CD8-positive, alpha-beta memory T cell (primary cell): ENCODE data around the gene ICA1. TPM values are rescaled to one million over a fixed set of nuclear protein-coding genes. Genes with fewer than 3 reads are reported as not detected.

ENCODE experiments used
- CTCF ChIA-PET: fragments of 350-600 bp; sonication (Branson Sonifier 250); formaldehyde crosslinking; loops from one replicate; lab custom pipeline; 2021; ENCODE audit warnings: antibody characterized with exemption; lab: Charles Lee
- POLR2A ChIA-PET: fragments of 350-600 bp; sonication (Branson Sonifier 250); formaldehyde crosslinking; loops from one replicate; lab custom pipeline; 2021; ENCODE audit warnings: antibody characterized with exemption; lab: Charles Lee
- DNase-seq, 5 donors: peaks; one replicate each; pipeline versions ENCODE4 v3.0.0 to v3.0.0-alpha.2; 2020 to 2022; ENCODE audit warnings: mixed read lengths in 1 of 5
- H3K27ac ChIP-seq: one replicate; pipeline ENCODE4 v1.7.0; 2013; ENCODE audit warnings: low read depth, mild to moderate bottlenecking, low read length, moderate library complexity
- H3K27me3 ChIP-seq: 2 replicates; pipeline ENCODE4 v1.7.0; 2013; ENCODE audit warnings: low read length, mild to moderate bottlenecking; ENCODE audit not compliant: insufficient read depth, poor library complexity, severe bottlenecking
- H3K36me3 ChIP-seq: 2 replicates; pipeline ENCODE4 v1.7.0; 2013; ENCODE audit warnings: mild to moderate bottlenecking, low read length, moderate library complexity; ENCODE audit not compliant: insufficient read depth
- H3K4me1 ChIP-seq: 2 replicates; pipeline ENCODE4 v1.7.0; 2013; ENCODE audit warnings: mild to moderate bottlenecking, low read length, moderate library complexity; ENCODE audit not compliant: insufficient read depth
- H3K4me3 ChIP-seq: 2 replicates; pipeline ENCODE4 v1.7.0; 2013; ENCODE audit warnings: mild to moderate bottlenecking, low read length
- H3K9me3 ChIP-seq: 2 replicates; pipeline ENCODE4 v1.7.0; 2013; ENCODE audit warnings: mild to moderate bottlenecking, low read length
- H3K27ac Mint-ChIP-seq, 8 donors: one replicate each; pipeline ENCODE4 v1.8.0; 2020 to 2021; ENCODE audit warnings: mixed read lengths in 8 of 8, mild to moderate bottlenecking in 6 of 8, inconsistent platforms in 3 of 8, moderate library complexity in 3 of 8
- H3K27me3 Mint-ChIP-seq, 2 donors: one replicate each; pipeline ENCODE4 v1.8.0; 2020 to 2021; ENCODE audit warnings: mixed read lengths in 2 of 2, mild to moderate bottlenecking in 1 of 2, moderate library complexity in 1 of 2
- H3K36me3 Mint-ChIP-seq, 3 donors: one replicate each; pipeline ENCODE4 v1.8.0; 2020 to 2021; ENCODE audit warnings: mixed read lengths in 3 of 3, inconsistent platforms in 1 of 3, mild to moderate bottlenecking in 1 of 3
- H3K4me1 Mint-ChIP-seq, 3 donors: one replicate each; pipeline ENCODE4 v1.8.0; 2020 to 2021; ENCODE audit warnings: mixed read lengths in 3 of 3, inconsistent platforms in 1 of 3, mild to moderate bottlenecking in 1 of 3
- H3K4me3 Mint-ChIP-seq, 7 donors: one replicate each; pipeline ENCODE4 v1.8.0; 2020 to 2021; ENCODE audit warnings: mixed read lengths in 7 of 7, mild to moderate bottlenecking in 6 of 7, moderate library complexity in 4 of 7, inconsistent platforms in 2 of 7
- H3K9me3 Mint-ChIP-seq, 5 donors: one replicate each; pipeline ENCODE4 v1.8.0; 2020 to 2022; ENCODE audit warnings: mixed read lengths in 5 of 5, mild to moderate bottlenecking in 3 of 5, moderate library complexity in 2 of 5, inconsistent platforms in 1 of 5
- polyA plus RNA-seq: library from polyadenylated mRNA; unstranded; fragments of 300-500 nt; fragmentation: Illumina TruSeq; gene quantifications from one replicate; pipeline ENCODE4 v1.2.3, GENCODE V29; 2021
- total RNA-seq, 2 experiments: library from RNA; stranded (reverse); gene quantifications; one replicate each; pipeline ENCODE4 v1.2.3, GENCODE V29; 2021

ICA1 gene
- total and polyA plus RNA-seq, 3 experiments from 2014 or later, result 0.33 to 3.3 (median 0.46) TPM

DNA sequence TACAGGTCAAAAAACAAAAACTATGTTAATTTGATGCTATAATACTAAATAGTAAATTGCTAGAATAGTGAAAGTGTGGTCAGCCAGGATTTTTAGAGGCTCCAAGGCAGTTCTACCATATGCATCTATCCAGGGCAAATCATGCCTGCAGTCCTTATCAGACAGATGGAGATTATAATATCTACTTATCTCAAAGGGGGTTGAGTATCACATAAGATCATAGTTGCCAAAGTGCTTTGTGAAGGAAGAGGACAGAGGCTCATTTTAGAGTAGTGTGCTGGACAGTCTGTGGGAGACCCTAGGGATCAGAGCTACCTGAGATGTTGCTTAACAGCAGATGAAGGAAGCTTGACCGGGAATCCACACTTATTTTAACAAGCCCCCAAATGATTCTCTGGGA lies 3.2 kb downstream of the ICA1 start:
- Mint-ChIP-seq H3K9me3 (peaks cover 0 to 2% (median 0%) of the 10 kb centered on the region in 5 donors), H3K4me3 (no peak overlapping the region), H3K36me3 (no peaks in the 10 kb centered on the region), H3K27me3 (peaks cover 21 to 38% of the 10 kb centered on the region in 2 donors), H3K27ac (no peak overlapping the region), H3K4me1 (peaks cover 6 to 13% (median 8%) of the 10 kb centered on the region in 3 donors)
- DNase-seq, result no peak
- H3K4me1 ChIP-seq, result no peaks in the 10 kb centered on the region
- no peak overlapping the region for H3K4me3 ChIP-seq
- ChIA-PET CTCF (no interaction called here), POLR2A (no interaction called here)
- H3K9me3 ChIP-seq, result no peaks in the 10 kb centered on the region
- H3K36me3 ChIP-seq, result no peaks in the 10 kb centered on the region
- no peak overlapping the region for H3K27ac ChIP-seq
- H3K27me3 ChIP-seq, result no peaks in the 10 kb centered on the region

GRCh38 chr7:8258166-8258565 lies 3.8 kb downstream of the ICA1 start:
- CTCF ChIA-PET, result no interaction called here
- POLR2A ChIA-PET, result no interaction called here
- Histone ChIP-seq H3K36me3 (no peaks in the 10 kb centered on the region), H3K27me3 (no peaks in the 10 kb centered on the region), H3K9me3 (no peaks in the 10 kb centered on the region), H3K4me3 (no peak overlapping the region), H3K4me1 (no peaks in the 10 kb centered on the region), H3K27ac (no peak overlapping the region)
- no peak for DNase-seq
- Mint-ChIP-seq H3K27ac (no peak overlapping the region), H3K4me1 (peaks cover 6 to 13% (median 8%) of the 10 kb centered on the region in 3 donors), H3K36me3 (no peaks in the 10 kb centered on the region), H3K9me3 (peaks cover 0 to 2% (median 0%) of the 10 kb centered on the region in 5 donors), H3K4me3 (no peak overlapping the region), H3K27me3 (peaks cover 19 to 36% of the 10 kb centered on the region in 2 donors)

DNA sequence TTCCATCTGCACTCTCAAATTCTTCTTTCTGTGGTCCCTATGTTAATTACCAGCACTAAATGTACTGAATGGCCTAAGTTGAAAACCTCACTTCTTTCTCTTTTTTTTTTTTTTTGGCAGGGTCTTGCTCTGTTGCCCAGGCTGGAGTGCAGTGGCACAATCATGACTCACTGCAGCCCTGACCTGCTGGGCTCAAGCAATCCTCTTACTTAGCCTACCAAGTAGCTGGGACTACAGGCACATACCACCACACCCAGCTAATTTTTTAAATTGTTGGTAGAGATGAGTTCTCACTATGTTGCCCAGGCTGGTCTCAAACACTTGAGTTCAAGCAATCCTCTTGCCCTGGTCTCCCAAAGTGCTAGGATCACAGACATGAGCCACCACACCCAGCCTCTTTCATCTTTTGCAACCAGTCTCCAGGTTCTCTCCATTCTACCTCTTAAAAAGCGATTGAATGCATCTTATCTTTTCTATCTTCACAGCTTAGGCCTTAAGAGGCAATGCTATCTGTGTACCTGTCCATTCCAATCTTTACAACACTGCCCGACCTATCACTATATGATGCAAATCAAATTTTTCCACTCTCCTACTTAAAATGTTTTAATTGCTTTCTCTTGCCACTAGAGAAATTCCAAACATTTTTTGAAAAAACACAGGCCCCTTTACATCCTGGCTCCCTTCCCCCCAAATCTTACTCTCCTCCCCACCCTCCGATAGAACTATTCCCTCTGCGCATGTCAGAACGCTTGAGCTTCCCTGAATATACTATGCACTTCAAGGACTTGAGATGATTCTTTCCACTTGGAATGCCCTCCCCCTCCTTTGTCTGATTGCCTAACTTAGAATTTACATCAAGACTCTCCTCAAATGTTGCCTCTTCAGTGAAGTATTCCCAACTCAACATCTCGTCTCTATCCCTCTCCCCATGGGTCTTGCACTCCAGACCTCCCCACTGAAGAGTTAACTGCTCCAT lies 6.0 kb downstream of the ICA1 start:
- no peak overlapping the region for H3K27ac ChIP-seq
- peaks cover 0 to 2% (median 0%) of the 10 kb centered on the region in 5 donors for H3K9me3 Mint-ChIP-seq
- DNase-seq, result no peak
- H3K27me3 Mint-ChIP-seq, result peaks cover 15 to 26% of the 10 kb centered on the region in 2 donors
- H3K27me3 ChIP-seq, result no peaks in the 10 kb centered on the region
- no peaks in the 10 kb centered on the region for H3K36me3 ChIP-seq
- no peak overlapping the region for H3K4me3 ChIP-seq
- H3K9me3 ChIP-seq, result no peaks in the 10 kb centered on the region
- CTCF ChIA-PET, result no interaction called here
- no peak overlapping the region for H3K4me3 Mint-ChIP-seq
- H3K4me1 Mint-ChIP-seq, result peaks cover 4 to 5% (median 5%) of the 10 kb centered on the region in 3 donors
- POLR2A ChIA-PET, result no interaction called here
- no peaks in the 10 kb centered on the region for H3K36me3 Mint-ChIP-seq
- H3K27ac Mint-ChIP-seq, result no peak overlapping the region
- H3K4me1 ChIP-seq, result no peaks in the 10 kb centered on the region

DNA sequence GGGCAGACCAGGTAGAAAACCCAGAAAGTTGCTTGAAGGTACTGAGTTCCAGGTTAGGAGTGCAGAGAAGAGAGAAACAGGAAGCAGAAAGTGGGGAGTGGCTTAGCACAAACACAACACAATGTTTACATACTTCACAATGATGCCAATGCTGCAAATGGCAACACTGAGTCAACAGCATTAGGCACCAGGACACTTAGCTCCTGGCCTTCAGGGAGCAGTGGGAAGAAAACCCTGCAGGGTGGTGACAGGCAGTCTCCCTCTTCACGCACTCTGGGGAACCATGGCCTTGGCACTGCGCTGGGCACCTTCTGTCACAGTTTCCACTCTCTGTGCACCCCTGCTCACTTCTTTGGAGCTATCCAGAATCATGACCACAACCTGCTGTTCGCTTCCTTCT lies 7.3 kb downstream of the ICA1 start:
- CTCF ChIA-PET, result no interaction called here
- Histone ChIP-seq H3K9me3 (no peaks in the 10 kb centered on the region), H3K4me1 (no peaks in the 10 kb centered on the region), H3K4me3 (no peak overlapping the region), H3K36me3 (no peaks in the 10 kb centered on the region), H3K27ac (no peak overlapping the region), H3K27me3 (no peaks in the 10 kb centered on the region)
- H3K9me3 Mint-ChIP-seq, result peaks cover 0 to 2% (median 0%) of the 10 kb centered on the region in 5 donors
- POLR2A ChIA-PET, result no interaction called here
- peaks cover 19 to 22% of the 10 kb centered on the region in 2 donors for H3K27me3 Mint-ChIP-seq
- H3K4me1 Mint-ChIP-seq, result no peaks in the 10 kb centered on the region
- no peak for DNase-seq
- H3K36me3 Mint-ChIP-seq, result no peaks in the 10 kb centered on the region
- H3K4me3 Mint-ChIP-seq, result no peak overlapping the region
- H3K27ac Mint-ChIP-seq, result no peak overlapping the region

DNA sequence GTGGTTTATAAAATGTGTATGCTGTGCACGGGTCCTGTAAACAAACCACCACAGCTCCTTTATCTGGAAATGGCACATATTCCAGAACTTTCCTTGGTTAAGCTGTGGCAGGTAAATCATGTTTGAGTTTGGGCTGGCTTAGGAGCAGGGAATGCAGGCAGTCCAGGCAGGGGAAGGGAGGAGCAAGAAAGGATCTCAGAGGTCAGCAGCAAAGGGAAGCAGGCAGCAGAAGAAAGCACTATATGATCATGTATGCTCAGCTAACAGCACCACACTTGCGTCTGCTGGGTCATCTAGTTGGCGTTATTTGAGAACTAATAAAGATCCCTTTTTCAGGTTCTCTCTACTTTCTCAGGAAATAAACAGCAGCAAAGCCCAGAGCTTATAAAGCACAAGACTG lies 7.8 kb downstream of the ICA1 start:
- H3K4me3 ChIP-seq, result no peak overlapping the region
- H3K27ac ChIP-seq, result no peak overlapping the region
- H3K4me1 ChIP-seq, result no peaks in the 10 kb centered on the region
- no peaks in the 10 kb centered on the region for H3K9me3 ChIP-seq
- no peaks in the 10 kb centered on the region for H3K4me1 Mint-ChIP-seq
- no peaks in the 10 kb centered on the region for H3K36me3 Mint-ChIP-seq
- ChIA-PET POLR2A (no interaction called here), CTCF (no interaction called here)
- peaks cover 16 to 26% of the 10 kb centered on the region in 2 donors for H3K27me3 Mint-ChIP-seq
- no peaks in the 10 kb centered on the region for H3K36me3 ChIP-seq
- H3K9me3 Mint-ChIP-seq, result peaks cover 0 to 2% (median 0%) of the 10 kb centered on the region in 5 donors
- no peak for DNase-seq
- H3K27me3 ChIP-seq, result no peaks in the 10 kb centered on the region
- H3K4me3 Mint-ChIP-seq, result no peak overlapping the region
- H3K27ac Mint-ChIP-seq, result no peak overlapping the region

DNA sequence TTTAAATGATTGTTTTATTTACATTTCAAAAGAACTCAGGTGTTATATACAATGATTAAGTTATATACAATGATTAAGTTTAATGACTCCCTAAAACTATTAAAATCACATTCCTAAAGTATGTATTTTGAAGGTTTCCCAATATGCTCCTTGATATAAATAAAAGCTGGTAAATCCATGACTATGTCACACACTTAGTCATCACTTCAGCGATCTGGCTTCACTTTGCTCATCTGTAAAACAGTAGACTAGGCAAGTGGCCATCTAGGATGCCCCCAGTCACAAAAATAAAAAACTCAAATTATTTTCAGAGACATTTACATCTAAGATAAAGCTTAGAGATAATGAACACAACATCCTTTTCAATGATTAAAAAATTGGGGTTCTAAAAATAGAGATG lies 10.8 kb downstream of the ICA1 start:
- Mint-ChIP-seq H3K27ac (no peak overlapping the region), H3K27me3 (peaks cover 13 to 29% of the 10 kb centered on the region in 2 donors), H3K9me3 (peaks cover 0 to 2% (median 0%) of the 10 kb centered on the region in 5 donors), H3K36me3 (no peaks in the 10 kb centered on the region), H3K4me1 (no peaks in the 10 kb centered on the region), H3K4me3 (no peak overlapping the region)
- no peak for DNase-seq
- H3K27me3 ChIP-seq, result no peaks in the 10 kb centered on the region
- H3K4me1 ChIP-seq, result no peaks in the 10 kb centered on the region
- no peak overlapping the region for H3K27ac ChIP-seq
- no peaks in the 10 kb centered on the region for H3K9me3 ChIP-seq
- H3K36me3 ChIP-seq, result no peaks in the 10 kb centered on the region
- POLR2A ChIA-PET, result no interaction called here
- CTCF ChIA-PET, result no interaction called here
- H3K4me3 ChIP-seq, result no peak overlapping the region

- no peak overlapping the region for H3K27ac ChIP-seq
- no peaks in the 10 kb centered on the region for H3K4me1 ChIP-seq
- no peak overlapping the region for H3K4me3 Mint-ChIP-seq
- no peaks in the 10 kb centered on the region for H3K27me3 ChIP-seq
- ChIA-PET CTCF (no interaction called here), POLR2A (no interaction called here)
- peaks cover 0 to 2% (median 0%) of the 10 kb centered on the region in 5 donors for H3K9me3 Mint-ChIP-seq
- H3K4me3 ChIP-seq, result no peak overlapping the region
- H3K27ac Mint-ChIP-seq, result no peak overlapping the region
- no peaks in the 10 kb centered on the region for H3K36me3 ChIP-seq
- H3K9me3 ChIP-seq, result no peaks in the 10 kb centered on the region
- DNase-seq, result no peak
- H3K4me1 Mint-ChIP-seq, result no peaks in the 10 kb centered on the region
- no peaks in the 10 kb centered on the region for H3K36me3 Mint-ChIP-seq
- peaks cover 13 to 29% of the 10 kb centered on the region in 2 donors for H3K27me3 Mint-ChIP-seq
Measured at GRCh38 chr7:8250547-8250946, 11.4 kb downstream of the ICA1 start.

DNA sequence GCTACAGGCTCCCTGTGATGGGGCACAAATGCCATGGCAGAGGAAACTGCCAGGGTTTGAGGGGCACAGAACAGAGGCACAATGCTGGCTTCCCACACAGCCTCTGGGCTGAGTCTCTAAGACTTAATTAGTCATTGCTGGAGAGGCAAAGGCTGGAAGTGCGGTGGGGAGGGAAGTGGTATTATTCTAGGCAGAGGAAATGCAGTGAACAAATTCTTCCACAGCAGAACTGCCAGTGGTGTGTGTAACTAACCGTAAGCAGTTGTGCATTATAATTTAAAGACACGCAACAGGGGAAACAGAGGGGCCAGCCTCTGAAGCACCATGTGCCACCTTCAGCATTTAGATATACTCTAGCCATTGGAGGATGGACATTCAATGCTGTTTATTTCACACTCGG lies 12.8 kb downstream of the ICA1 start:
- ChIA-PET CTCF (no interaction called here), POLR2A (no interaction called here)
- Histone ChIP-seq H3K27ac (no peak overlapping the region), H3K36me3 (no peaks in the 10 kb centered on the region), H3K4me1 (no peaks in the 10 kb centered on the region), H3K9me3 (no peaks in the 10 kb centered on the region), H3K27me3 (no peaks in the 10 kb centered on the region), H3K4me3 (no peak overlapping the region)
- H3K36me3 Mint-ChIP-seq, result no peaks in the 10 kb centered on the region
- H3K4me3 Mint-ChIP-seq, result no peak overlapping the region
- peaks cover 3 to 8% (median 5%) of the 10 kb centered on the region in 5 donors for H3K9me3 Mint-ChIP-seq
- no peak overlapping the region for H3K27ac Mint-ChIP-seq
- peaks cover 8 to 26% of the 10 kb centered on the region in 2 donors for H3K27me3 Mint-ChIP-seq
- DNase-seq, result no peak
- H3K4me1 Mint-ChIP-seq, result no peaks in the 10 kb centered on the region
